ENCODE measurements around the gene USP15.

USP15 gene

DNA sequence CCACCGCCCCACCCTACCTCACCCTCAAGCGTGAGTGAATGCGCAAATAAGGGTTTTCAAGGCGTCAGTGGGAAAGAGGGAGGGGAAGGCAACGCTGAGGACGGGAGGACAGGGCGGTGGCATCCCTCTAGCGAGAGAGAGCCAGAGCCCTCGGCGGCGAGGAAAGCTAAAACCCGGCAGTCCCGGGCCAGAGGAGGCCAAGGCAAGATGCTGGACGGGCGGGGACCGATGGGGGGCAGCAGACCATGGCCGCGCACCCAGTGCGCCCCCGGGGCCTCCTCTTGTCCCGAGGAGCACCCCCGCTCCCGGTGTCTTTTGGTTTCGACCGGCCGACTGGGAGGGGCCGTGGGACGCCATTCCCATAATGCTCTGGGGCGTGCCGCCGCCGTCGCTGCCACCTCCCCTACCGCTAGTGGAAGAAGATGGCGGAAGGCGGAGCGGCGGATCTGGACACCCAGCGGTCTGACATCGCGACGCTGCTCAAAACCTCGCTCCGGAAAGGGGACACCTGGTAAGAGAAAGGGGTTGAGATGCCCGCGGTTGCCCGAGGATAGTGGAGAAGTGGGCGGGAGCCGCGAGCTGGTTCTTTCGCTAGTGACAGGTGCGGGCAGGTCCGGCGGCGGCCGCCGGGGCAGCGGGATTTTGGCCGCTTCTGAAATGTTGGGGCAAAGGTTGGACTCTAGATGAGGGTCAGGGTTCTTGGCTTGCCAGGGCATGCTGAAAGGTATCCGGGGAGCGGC, at the start of gene USP15:
USP15 (plus strand) TSS at position 412 of the 740 bp plus-strand sequence; CDS start at position 423, 11 bp downstream.
- DNase-seq = peak; percentile 99

DNA sequence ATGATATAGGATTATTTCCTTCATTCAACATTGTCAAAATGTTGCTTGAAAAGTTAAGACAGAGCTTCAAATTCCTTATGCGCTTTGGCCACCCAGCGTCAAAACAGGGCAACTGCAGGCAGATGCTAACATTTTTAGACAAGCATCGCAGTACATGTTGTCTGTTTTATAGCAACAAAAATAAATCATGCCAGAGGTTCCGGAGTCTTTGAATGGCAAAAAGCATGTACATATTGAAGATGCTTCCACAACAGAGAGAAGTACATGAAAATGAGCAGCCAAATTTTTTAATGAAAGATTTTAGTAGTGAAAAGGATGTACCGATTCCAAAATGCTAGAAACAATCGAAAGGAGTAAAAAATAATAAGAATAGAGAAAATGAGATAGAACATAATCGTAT, 49.8 kb upstream of the USP15 start:
- peak; percentile 34 for DNase-seq

DNA sequence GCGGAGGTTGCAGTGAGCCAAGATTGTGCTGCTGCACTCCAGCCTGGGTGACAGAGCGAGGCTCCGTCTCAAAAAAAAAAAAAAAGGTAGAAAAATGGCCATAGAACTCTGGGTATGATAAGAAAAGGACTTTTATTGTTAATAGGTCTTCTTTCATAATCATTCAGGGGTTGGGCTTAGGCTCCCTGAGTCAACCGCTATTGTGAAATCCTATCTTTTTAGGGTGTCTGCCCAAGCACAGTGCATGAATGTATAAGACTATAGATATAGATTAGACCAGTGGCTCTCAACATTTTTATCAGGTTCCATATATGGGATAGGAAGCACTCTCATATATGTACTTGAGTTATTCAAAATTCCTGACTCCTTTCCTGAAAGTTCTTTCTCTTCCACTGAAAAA, 48.7 kb upstream of the USP15 start:
- no peak for DNase-seq

DNA sequence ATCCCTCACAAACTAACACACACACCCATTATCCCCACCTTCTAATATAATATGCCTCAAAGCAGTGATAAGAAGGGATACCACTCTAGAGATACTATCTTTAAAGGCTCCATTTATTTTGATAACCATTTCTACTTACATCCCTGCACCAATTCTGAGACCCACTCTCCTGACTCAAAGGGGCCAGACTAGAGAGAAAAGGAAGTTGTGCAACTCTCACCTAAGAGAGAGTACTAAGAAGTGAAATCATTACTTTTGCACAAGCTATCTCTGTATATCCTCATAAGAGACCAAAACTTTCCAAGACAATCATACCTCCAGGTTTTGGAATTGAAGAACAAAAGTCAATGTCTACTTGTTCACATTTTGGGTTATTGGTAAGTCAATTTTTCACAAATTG, 45.4 kb upstream of the USP15 start:
- DNase-seq = no peak

DNA sequence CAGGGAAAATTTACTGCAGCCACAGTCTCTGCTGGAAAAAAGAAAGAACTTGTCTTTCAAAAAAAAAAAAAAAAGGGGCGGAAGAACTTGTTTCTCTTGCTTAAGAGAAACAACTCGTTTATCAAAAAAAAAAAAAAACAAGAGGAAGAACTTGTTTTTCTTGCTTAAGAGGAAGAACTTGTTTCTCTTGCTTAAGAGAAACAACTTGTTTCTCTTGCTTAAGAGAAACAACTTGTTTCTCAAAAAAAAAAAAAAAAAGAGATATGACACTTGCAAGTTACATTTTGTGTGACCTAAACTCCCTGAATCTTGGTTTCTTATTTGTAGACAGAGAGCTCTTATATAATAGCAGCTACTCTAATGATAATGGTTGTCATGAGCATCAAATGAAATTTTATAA, 44.7 kb upstream of the USP15 start:
- DNase-seq = no peak

DNA sequence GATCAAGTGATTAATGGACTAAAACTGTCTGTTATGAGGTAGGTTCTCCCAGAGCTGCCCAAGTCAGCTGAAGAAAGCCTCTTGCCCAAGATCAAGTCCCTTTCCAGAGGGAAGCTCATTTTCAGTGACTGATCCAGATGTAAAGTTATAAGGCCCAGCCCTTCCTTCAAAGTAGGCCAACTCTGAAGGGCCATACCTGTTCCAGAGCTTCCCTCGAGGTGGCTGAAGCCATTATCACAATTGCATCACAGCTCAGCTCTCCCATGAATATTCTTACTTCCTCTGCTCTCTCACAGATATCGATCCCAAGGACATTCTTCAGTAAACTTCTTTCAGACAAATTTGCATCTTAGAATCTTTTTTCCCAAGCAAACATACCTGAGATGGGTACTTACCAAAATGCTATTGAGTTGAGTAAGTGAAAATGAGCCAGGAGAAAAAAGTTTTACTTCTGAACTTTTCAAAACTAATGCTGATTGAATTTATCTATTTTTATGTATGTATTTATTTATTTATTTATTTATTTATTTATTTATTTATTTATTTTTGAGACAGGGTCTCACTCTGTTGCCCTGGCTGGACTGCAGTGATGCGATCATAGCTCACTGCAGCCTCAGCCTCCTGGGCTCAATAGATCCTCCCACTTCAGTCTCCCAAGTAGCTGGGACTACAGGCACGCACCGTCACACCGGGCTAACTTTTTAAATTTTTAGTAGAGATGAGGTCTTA, 42.6 kb upstream of the USP15 start:
- no peak for DNase-seq

DNA sequence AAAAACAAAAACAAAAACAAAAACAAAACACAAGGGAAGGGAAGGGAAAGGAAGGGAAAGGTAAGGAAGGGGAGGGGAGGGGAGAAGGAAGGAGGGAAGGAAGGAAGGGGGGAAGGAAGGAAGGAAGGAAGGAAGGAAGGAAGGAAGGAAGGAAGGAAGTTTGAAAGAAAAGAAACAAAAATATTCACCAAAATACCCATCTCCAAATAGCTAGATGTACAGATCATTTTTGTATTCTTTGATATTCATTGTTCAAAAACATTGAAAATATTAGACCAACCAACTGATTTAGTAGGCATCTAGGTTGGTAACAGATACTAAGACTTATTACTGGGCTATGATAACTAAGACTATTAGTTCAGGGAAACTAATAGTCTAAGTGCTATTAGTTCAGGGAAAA, 39.1 kb upstream of the USP15 start:
- no peak for DNase-seq

DNA sequence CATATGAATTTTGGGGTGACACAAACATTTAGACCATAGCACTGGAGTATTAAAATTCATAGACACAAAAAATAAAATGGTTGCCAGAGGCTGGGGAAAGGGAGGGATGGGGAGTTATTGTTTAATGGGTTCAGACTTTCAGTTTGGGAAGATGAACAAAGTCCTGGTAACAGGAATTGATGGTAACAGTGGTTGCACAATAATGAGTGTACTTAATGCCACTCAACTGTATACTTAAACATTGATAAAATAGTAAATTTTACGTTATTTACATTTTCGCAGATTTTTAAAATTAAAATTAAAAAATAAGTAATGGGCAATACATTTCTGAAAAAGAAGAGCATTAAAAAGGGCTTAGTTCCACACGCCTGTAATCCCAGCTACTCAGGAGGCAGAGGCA, 35.6 kb upstream of the USP15 start:
- DNase-seq = no peak

DNA sequence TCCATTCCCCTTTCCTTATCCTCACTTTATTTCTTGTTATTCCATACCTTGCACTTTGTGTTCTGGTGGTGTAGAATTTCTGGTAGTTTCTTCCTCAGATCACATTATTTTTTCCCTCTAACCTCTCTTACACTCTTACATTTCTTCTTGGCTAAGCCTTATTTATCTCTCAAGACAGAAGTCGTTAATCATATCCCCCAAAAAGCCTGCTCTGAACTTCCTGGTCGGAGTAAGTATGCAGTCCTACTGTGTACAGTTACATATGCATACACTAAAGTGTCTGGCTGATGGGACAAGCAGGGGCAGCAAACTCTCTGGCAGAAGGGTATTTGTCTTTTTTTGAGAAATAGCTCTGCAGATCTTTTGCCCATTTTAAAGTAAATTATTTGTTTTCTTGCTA, 33.1 kb upstream of the USP15 start:
- no peak for DNase-seq

DNA sequence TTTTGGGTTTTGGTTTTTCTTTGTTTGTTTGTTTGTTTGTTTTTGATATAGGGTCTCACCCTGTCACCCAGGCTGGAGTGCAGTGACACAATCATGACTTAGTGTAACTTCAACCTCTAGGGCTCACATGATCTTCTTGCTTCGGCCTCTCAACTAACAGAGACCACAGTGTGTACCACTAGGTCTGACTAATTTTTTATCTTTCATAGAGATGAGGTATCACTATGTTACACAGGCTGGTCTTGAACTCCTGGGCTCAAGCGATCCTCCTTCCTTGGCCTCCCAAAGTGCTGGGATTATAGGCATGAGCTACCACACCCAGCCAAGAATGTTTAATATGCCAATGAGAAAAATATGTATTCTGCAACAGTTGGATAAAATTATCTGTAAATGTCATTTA, 29.6 kb upstream of the USP15 start:
- DNase-seq = no peak

DNA sequence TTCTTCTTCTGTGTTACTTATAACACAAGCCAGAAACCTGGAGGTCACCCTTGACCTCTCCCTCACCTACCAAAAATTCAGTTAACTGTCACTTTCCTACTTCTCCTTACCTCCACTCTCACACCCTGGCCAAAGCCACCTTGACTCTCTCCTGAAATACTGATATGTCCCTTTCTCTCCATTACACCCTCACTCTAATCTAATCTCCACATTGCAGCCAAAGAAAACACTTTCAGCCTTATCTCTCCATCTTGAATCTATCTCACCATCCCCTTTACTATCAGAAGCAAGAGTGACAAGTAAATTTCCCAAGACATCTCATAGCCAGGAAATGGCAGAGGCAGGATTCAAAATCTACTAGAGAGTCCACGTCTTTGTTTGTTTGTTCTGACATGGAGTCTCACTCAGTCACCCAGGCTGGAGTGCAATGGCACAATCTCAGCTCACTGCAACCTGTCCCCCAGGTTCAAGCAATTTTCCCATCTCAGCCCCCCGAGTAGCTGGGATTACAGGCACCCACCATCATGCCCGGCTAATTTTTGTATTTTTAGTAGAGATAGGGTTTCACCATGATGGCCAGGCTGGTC, 28.0 kb upstream of the USP15 start:
- no peak for DNase-seq

DNA sequence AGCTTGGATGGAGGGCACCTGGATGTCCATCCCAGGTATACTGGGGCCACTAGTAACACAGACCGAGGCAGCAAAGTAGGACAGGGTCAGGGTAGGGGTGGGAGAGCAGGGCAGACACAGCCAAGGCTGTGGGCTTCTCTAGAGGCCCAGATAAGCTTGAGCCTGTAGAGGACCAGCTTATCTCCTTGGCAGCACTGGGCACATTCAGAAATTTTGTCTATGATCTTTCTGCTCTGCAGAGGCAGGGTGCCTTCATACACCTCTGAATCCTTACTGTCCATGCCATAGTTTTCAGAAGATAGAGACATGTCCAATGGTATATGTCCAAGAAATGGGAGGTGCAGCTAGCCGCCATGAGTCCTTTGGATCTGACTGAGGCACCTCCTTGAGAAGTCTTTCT, 26.4 kb upstream of the USP15 start:
- no peak for DNase-seq

DNA sequence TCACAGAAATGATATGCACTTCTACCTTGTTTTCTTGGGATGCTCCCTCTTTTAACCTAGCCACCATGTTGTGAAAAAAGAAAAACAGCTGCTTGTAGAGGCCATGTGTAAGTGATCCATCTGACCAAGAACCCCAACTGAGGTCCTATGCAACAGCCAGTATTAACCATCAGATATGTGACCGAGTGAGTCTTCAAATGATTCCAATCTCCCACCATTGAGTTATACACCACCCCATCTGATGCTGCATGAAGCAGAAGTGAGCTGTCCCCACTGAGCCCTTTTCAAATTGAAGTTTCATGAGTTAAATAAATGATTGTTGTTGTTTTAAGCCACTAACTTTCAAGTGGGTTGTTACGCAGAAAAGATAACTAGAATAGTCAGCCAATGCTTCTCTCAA, 20.6 kb upstream of the USP15 start:
- DNase-seq = no peak

DNA sequence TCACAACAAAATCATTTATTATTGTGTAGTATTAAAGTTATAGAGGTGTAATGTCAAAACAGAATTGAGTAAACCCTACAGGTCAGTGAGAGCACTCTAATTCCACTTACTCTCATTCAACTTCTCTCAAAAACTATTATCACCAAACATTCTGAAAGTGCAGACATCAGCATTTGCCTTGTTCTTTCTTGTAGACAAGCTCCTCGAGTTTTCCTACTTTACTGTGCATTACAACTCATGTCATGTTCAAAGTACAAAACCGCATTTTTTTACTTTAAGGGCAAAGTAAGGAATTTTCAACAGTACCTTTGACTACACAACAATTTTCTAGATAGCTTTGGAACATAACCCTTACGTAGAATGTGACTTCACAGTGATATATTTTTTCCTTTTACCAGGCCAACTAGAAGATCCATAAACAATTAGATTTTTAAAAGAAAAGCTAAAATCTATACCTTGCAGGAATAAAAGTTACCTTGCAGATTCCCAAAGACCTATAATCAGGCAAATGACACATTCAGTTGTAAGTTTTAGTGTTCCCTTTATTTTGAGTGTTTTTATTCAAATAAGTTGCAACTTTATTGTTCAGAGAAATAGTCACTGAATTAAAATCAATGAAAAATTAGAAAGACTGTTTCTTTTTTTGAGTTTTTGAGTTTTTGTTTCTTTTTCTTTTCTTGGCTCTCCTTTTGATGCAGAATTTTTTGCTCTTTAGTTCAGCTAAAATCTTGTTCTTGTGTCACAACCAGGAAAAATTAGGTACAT, 12.7 kb upstream of the USP15 start:
- DNase-seq = no peak

DNA sequence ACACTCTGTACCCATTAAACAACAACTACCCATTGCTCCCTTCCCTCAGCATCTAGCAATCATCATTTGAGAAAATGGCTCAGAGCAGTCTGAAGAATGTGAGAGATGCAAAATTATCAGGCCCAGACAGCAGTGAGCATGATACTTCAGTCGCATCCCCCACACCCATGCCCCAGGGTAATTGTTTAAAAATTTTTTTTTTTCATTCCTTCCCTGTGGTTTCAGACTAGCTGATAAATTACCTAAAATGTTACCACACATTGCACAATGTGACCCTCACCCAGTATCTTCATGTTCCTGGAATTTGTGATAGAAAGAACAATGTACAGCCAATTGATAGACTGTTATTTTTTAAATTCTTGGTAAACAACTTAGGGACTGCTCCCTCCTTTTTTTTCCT, 11.3 kb upstream of the USP15 start:
- DNase-seq = peak; percentile 56

DNA sequence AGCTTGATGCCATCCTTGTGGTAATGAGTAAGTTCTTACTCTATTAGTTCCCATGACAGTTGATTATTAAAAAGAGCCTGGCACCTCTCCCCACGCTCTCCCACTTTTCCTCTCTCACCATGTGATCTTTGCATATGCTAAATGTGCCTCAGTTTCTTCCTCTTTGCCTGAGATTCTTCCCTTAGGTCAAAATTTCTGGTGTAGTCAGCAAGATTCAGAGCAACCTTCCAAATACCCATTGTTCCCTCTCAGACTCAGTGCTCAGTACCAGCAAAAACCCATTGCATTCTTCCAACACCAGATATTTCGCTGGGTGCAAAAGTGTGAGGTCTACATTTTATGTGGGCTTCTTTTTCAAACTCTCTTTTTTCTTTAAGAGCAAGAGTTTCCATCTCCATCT, 10.8 kb upstream of the USP15 start:
- no peak for DNase-seq

DNA sequence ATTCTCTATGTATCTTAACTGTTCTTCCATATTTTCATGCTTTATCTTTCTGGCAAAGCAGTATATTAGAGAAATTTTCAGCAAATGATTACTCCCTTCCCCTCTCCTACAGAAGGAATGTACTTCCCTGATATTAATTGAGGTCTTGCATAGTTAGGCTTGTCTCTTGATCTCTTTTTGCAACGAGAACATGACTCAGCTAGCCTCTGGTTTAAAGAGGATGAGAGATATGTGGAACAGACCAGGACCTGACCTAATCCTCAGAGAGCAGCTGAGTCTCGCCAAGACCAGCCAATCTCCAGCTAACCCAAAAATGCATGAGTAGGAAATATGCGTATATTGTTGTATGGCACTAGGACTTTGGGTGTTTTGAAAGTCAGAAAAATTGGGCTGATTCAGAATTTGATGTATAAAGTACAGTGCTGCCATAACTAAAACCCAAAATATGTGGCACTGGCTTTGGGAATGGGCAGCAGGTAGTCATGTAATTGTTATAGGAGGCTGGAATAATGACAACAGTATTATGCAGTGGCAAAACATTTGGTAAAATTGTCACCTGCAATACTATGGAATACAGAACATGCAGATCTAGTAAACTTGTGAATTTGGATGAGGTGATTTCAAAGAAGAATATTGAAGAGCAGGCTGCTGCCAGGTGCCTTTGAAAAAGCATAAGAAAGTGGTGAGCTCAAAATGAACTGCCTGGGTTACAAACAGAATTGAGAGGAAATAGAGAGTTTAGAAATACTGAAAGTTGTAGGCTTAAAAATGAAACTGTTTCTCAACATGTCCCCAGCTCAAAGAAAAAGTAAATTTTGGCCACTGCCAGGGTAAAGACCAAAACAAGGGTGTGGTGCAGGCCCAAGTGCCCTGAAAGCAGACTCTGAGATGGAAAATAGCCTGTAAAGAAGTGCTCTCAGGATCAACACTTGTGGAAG, 9.3 kb upstream of the USP15 start:
- peak; percentile 49 for DNase-seq

DNA sequence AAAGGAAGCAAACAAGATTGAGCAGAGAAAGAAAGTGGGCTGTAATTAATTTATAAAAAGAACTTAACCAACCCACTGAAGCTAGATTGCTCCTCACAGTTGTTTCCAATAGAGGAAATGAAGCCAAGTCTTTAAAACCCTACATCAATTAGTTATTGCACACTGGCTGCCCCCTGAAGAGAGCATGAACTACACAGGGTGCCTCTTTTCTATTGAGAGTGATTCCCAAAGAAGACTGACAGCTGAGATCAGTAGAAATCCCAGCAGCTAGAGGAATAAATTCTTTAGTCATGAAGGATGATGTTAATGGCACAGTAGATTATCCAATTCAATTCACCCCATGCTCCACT, 8.6 kb upstream of the USP15 start:
- no peak for DNase-seq

DNA sequence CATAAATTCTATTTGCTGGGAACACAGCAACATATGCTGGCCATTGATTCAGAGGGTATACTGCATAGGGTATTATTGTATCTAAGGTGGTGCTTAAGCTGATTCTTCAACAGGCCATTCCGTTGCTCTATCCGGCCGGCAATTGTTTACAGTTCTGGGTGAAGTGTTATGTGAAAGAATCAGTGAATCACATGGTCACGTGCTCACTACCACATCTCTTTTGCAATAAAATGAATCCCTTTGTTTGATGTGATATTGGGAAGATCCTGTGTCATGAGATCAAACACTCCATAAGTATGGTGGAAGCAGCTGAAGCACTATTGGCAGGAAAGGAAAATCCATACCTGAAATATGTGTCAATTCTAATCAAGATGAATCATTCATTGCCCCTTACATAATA, 7.6 kb upstream of the USP15 start:
- DNase-seq = no peak

DNA sequence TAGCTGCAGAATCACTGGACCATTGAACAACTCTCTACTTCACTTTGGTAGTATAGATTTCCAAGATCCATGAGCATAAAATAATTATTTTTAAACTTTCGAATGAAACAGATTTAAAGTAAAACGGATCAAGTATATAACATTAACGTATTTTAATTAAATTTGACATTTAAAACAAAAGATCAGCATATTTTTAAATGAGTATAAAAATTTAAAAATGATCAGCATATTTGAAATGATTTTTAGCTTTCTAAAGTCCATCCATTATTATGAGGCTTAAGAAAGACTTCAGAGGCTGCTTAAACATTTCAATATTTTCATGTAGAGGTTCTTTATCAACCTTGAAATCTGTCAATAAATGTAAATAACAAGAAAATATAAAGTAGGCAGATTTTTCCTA, 5.2 kb upstream of the USP15 start:
- DNase-seq = no peak

DNA sequence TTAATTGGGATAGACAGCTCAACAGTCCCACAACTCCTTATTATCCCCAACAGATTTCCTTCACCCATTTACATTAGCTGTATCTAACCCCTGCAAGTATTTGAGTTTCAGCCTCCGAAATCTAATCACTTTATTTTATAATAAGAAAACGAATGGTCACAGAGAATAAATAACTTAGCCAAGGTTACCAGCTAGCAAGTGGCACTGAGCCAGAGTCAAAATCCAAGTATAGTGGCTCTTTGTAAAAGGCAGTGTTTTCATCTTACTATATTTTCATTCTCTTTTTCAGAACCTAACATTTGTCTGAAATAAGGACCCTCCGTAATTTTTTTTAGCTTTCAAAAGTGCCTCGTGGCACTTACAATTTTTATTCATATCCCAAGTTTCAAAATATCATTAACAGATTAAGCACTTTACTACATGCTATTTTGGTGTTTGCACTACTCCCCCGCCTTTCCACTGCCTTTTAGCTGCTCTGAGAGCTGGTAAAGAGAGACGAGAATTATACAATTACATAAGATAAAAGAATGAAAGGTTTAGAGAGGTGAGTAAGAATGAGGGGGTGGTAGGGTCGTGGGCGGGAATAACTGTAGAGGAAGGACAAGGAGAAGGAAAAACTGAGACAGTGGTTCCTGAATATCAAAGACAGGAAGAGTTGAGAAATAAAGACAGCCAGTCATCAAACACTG, 3.7 kb upstream of the USP15 start:
- no peak for DNase-seq

DNA sequence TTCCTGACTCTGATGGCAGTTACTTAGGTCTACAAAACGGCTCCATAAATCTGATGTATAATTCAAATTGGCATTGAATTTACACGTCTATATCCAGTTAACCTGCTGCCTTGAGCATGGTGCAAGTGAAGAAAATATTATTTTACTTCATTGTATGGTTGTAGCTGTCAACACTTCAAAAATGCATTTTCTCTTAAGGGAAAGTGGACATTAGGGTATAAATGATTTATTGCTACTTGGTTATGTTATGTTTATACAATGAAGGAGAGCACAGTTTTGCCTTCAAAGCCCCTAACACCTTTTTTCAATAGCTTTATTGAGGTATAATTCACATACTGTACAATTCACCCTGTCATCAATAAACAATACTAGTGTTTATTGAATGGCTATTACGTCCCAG, 2.0 kb upstream of the USP15 start:
- no peak for DNase-seq
